Erythroblast (primary cell): Measurements from ENCODE around the gene BIRC2.
A peak's percentile ranks its signal among the peaks of the same experiment; 100 is the strongest.
"Not testable (repeated sequence)": the region's sequence is repeated elsewhere in the genome, so short reads cannot be mapped to it uniquely, and the experiment has no call there.

Source experiments
- DNase-seq, 2 experiments: peaks; one replicate each; lab custom pipeline; 2025; lab: John Stamatoyannopoulos, UW
- GATA1 ChIP-seq: IDR thresholded peaks from 2 replicates; pipeline ENCODE4 v1.6.1; 2011; ENCODE audit warnings: low read depth, mild to moderate bottlenecking, control low read depth, low read length, moderate library complexity
- POLR2A ChIP-seq: IDR thresholded peaks from 2 replicates; pipeline ENCODE4 v1.6.1; 2011; ENCODE audit warnings: mild to moderate bottlenecking, low read length

Gene BIRC2

GRCh38 chr11:102341844-102342318, 5.1 kb upstream of the BIRC2 start:
- DNase-seq: peak; percentile 91 to 95
- TF ChIP-seq GATA1 (no peak), POLR2A (no peak)

DNA sequence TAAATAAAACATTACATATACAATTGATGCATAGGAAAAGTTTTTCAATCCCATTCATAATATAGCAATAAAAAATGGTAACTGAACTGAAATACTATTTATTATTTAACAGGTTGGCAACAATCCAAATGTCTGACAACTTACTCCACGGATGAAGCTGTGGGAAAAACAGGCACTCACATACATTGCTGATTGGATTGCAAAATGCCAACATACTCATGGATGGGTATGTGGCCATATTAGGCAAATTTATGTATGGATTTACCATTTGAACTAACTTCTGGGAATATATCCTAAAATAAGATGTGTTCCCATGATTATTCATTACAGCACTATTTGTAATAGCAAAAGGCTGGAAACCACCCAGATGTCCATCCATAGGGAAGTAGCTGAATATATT, 3.2 kb upstream of the BIRC2 start:
- DNase-seq: peak in 1 of 2 experiments; percentile 13
- no peak for TF ChIP-seq GATA1
- no peak for TF ChIP-seq POLR2A

DNA sequence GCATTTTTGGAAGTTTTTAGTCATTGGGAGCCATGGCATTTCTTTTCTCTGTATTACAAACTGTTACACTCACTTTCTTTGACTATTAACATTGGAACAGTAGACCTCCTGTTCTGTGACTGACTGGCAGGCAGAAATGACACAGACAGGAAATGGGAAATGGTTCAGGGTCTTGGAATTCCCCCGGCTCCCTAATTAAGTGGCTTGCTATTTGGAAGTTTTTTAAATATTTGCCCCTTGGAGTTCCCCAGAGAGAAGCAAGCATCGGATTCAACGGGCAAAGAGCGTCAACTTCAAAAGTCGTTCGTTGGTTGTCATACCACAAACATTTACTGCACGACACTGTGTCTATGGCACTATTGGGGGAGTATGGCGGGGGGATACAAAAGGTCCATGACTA, 1.1 kb upstream of the BIRC2 start:
- DNase-seq: peak; percentile 37 to 57
- TF ChIP-seq POLR2A (no peak), GATA1 (no peak)

GRCh38 chr11:102346456-102346747, 612 bp upstream of the BIRC2 start:
- no peak for DNase-seq
- no peak for TF ChIP-seq POLR2A
- TF ChIP-seq GATA1: no peak

DNA sequence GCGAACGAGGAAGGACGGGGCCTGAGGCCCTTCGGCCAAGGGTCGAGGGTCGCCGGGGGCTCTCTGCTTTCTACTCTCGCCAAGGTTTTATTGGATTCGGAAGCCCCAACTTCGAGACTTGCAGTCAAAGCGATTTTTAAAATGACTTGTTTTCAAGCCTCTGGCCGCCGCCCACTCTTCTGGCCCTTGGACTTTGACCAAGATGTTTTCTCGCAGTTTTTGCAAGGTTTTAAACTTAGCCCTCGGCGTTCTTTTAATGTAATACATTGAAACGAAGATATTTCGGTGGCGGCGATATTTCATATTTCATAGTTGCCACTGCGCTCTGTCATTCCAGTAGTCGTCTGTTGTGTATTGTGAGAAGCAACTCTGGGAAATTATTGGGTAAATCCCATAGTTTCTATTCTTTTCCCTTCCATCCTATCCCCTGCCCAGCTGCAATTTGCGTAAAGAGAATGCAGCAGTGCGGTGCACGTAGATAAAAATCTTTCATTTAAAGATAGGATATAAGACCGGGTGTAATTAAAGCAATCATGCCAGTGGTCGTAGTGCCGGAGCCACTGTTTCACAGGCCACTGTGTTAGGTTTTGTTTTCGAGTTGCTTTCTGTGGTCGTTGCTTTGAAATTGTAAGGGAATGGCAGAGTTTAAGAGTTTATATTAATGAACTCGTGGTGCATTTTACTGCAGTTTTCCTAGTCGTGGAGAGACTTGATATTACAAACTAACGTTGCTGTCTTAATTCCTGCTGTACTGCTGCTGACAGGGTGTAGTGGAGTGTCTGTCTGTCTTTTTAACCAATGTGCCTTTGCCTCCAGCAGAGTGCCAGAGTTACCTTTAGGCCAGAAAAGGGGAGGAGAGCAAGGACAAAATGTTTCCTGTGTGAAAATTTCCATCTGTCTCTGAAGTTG, 702 bp downstream of the BIRC2 start:
- peak; percentile 73 to 84 for DNase-seq

GRCh38 chr11:102357116-102357515, 10.1 kb downstream of the BIRC2 start:
- TF ChIP-seq POLR2A: no peak
- TF ChIP-seq GATA1: no peak
- DNase-seq: no peak

More for the DNA sequence above, 702 bp downstream of the BIRC2 start:
- no peak for TF ChIP-seq POLR2A
- no peak for TF ChIP-seq GATA1

GRCh38 chr11:102359372-102359771, 12.4 kb downstream of the BIRC2 start:
- TF ChIP-seq POLR2A (no peak), GATA1 (no peak)
- DNase-seq: no peak

DNA sequence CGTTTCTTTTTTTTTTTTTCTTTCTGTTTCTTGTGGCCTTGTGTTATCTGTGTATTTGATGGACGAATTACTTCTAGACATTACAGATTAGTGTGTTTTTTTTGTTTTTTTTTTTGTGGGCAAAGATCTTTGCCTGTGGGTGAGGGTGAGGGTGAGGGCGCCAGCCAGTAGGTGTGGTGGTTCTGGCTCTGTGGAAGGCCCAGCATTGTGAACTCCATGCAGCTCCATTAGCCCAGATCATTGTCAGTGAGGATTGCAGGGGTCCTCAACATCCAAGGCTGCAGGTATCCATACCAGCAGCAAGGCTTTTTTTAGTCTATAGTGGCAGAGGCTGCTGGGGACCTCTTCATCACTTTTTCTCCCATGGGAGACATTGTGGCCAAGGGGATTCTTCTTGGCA, 13.7 kb downstream of the BIRC2 start:
- no peak for TF ChIP-seq POLR2A
- no peak for TF ChIP-seq GATA1
- no peak for DNase-seq

DNA sequence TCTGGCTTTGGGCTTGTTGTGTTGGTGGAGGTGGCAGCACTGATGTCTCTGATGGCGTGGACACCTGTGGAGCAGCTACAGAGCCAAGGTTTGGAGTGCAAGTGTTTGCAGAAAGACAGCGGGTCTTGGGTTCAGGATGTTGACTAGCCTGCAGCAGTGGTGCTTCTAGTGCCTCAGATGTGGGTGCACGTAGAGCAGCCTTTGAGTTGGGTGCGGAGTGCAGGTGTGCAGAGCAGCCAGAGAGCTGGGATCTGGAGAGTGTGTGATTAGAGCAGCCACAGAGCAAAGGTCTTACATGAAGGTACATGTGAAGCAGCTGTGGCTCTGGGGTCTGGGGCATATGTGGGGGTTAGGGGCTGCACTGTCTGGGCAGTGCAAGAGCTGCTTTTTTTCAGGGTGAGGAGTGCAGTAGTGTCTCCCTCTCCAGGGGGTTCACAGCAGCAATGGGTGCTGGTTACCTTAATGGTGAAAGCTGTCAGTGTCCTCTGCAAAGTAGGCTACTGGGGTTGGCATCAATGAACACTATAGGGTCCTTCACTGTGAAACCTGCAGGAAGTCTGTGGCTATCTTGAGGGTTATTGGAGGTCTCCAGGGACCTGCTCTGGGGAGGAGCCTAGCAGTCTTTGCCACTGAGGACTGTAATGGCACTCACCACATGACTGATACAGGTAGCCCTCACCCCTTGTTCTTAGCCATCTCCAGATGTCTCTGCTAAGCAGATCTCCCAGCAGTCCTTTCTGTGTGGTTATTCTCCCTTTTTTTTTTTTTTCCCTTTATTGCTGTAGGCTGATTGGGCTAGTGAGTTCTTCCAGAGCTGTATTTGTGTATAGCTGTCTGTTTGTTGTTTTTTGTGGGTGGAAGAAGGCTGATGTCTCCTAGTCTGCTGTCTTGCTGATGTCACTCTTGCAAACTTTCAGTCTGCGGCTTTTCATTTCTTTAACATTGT, 14.3 kb downstream of the BIRC2 start:
- no peak for DNase-seq

GRCh38 chr11:102364991-102365390, 18.0 kb downstream of the BIRC2 start:
- TF ChIP-seq GATA1: no peak
- no peak for TF ChIP-seq POLR2A
- DNase-seq: no peak

More for the DNA sequence above, 14.3 kb downstream of the BIRC2 start:
- TF ChIP-seq POLR2A (no peak), GATA1 (no peak)

- no peak for TF ChIP-seq POLR2A
- TF ChIP-seq GATA1: no peak
- DNase-seq: peak; percentile 7 to 12
These were observed 20.4 kb downstream of the BIRC2 start for GRCh38 chr11:102367364-102367763.

DNA sequence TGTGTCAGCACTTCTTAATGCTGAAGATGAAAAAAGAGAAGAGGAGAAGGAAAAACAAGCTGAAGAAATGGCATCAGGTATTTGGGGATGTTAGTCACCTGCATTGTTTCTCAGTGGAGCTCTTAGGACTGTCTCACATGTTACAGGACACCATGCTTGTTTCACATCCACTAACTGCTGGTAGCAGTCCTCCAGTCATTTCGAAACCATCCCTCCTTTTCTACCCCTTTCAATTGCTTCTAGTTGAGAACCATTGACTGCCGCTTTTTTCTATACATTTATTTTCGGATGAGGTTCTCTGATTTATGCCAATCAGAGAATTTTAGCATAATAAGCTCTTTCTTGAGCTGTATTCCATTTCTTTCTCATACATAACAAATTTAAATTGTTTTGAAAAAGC, 21.5 kb downstream of the BIRC2 start:
- TF ChIP-seq GATA1: no peak
- no peak for TF ChIP-seq POLR2A
- no peak for DNase-seq

DNA sequence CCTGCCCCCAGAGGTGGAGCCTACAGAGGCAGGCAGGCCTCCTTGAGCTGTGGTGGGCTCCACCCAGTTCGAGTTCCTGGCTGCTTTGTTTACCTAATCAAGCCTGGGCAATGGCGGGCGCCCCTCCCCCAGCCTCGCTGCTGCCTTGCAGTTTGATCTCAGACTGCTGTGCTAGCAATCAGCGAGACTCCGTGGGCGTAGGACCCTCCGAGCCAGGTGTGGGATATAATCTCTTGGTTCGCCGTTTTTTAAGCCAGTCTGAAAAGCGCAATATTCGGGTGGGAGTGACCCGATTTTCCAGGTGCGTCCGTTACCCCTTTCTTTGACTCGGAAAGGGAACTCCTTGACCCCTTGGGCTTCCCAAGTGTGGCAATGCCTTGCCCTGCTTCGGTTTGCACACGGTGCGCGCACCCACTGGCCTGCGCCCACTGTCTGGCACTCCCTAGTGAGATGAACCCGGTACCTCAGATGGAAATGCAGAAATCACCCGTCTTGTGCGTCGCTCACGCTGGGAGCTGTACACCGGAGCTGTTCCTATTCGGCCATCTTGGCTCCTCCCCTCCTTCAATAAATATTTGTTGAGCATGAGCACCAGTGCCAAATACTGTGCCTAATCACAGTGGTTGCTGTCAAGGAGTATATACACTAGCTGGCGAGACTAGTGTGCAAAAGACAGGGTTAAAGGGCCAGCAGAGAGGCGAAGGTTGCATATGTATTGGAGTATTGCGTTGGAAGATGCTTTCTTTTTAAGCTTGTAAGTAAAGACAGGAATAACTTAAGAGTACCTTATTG, 27.8 kb downstream of the BIRC2 start:
- DNase-seq: not testable (repeated sequence)
